Smooth muscle cell of the brain vasculature (primary cell): ENCODE measurements around the gene IQGAP1.
"Not testable (repeated sequence)": the region's sequence is repeated elsewhere in the genome, so short reads cannot be mapped to it uniquely, and the experiment has no call there.

Source experiments
- DNase-seq: peaks from one replicate; pipeline ENCODE4 v3.0.0-alpha.2; 2012; ENCODE audit warnings: low read depth, low spot score

Gene IQGAP1

GRCh38 chr15:90410316-90410715 lies 22.3 kb downstream of the IQGAP1 start:
- DNase-seq: not testable (repeated sequence)

- no peak for DNase-seq
Observed at GRCh38 chr15:90411176-90411575, 23.1 kb downstream of the IQGAP1 start.

GRCh38 chr15:90412356-90413194 lies 24.5 kb downstream of the IQGAP1 start:
- no peak for DNase-seq

- DNase-seq: no peak
Observed at GRCh38 chr15:90413411-90414379, 25.7 kb downstream of the IQGAP1 start.

- DNase-seq: no peak
Observed at GRCh38 chr15:90414408-90415028, 26.5 kb downstream of the IQGAP1 start.

- not testable (repeated sequence) for DNase-seq
Observed at GRCh38 chr15:90416052-90416451, 28.0 kb downstream of the IQGAP1 start.

- no peak for DNase-seq
Observed at GRCh38 chr15:90418627-90419026, 30.6 kb downstream of the IQGAP1 start.

GRCh38 chr15:90419206-90419605 lies 31.2 kb downstream of the IQGAP1 start:
- no peak for DNase-seq

- no peak for DNase-seq
Observed at GRCh38 chr15:90419738-90420406, 31.8 kb downstream of the IQGAP1 start.

GRCh38 chr15:90420451-90420850 lies 32.4 kb downstream of the IQGAP1 start:
- no peak for DNase-seq

GRCh38 chr15:90421527-90421926 lies 33.5 kb downstream of the IQGAP1 start:
- DNase-seq: no peak

GRCh38 chr15:90422043-90422442 lies 34.0 kb downstream of the IQGAP1 start:
- DNase-seq: no peak

GRCh38 chr15:90422936-90423335 lies 34.9 kb downstream of the IQGAP1 start:
- no peak for DNase-seq

- no peak for DNase-seq
Observed at GRCh38 chr15:90423801-90424319, 35.8 kb downstream of the IQGAP1 start.

GRCh38 chr15:90425726-90426346 lies 37.8 kb downstream of the IQGAP1 start:
- DNase-seq: no peak

- DNase-seq: no peak
Observed at GRCh38 chr15:90427185-90427584, 39.1 kb downstream of the IQGAP1 start.

GRCh38 chr15:90432253-90432652 lies 44.2 kb downstream of the IQGAP1 start:
- DNase-seq: no peak

GRCh38 chr15:90435652-90436337 lies 47.8 kb downstream of the IQGAP1 start:
- no peak for DNase-seq

GRCh38 chr15:90436952-90437351 lies 48.9 kb downstream of the IQGAP1 start:
- DNase-seq: no peak

GRCh38 chr15:90437516-90437915 lies 49.5 kb downstream of the IQGAP1 start:
- DNase-seq: no peak
